Measurements from ENCODE around the gene APOO.

APOO gene

DNA sequence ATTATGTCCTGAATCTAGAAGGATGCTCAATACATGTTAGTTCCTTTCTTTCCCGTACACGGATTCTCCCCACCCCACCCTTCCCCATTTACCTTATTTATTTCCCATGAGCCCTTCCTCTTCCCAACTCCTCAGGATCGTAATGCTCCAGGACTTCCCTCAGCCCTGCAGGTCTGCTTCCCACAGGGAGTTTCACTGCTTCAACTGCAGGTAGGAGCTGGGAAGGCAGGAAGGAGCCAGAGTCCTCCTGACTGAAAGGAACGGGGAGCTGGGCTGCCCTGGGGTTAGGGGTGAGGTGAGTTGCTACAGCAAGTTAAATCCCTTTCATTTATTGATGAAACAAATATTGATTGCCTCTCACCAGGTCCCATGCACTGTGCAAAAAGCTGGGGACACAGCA, 91.6 kb downstream of the APOO start:
- DNase-seq: no peak

DNA sequence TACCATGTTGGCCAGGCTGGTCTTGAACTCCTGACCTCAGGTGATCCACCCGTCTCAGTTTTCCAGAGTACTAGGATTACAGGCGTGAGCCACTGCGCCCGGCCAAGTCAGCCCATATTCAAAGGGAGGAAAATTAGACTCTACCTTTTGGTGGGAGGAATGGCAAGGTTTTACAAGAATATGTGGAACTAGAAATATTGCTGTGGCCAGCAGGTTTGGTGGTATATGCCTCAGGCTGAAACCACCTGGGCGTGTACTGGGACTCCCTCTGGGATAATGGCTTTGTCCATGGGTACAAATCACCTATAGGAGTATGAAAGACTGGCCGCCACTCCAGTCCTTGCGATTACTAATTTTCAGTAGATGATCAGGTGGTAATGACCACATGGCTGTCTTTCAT, 92.4 kb downstream of the APOO start:
- no peak for DNase-seq

DNA sequence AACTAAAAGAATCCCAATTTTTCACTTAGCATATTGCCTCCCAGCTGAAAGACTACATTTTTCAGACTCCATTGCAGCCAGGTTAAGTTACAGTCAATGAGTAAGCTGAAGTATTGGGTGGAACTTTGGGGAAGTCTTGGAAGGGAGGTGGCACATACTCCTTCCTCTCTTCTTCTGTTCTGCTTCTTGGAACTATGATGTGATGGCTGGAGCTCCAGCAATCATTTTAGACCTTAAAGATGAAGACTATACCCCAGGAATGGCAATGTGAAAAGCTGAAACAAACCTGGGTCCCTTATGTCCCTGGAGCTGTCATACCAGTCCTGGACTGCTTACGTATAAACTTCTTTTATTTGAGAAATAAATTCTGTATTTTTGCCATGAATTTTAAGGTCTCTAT, 93.9 kb downstream of the APOO start:
- DNase-seq: no peak

DNA sequence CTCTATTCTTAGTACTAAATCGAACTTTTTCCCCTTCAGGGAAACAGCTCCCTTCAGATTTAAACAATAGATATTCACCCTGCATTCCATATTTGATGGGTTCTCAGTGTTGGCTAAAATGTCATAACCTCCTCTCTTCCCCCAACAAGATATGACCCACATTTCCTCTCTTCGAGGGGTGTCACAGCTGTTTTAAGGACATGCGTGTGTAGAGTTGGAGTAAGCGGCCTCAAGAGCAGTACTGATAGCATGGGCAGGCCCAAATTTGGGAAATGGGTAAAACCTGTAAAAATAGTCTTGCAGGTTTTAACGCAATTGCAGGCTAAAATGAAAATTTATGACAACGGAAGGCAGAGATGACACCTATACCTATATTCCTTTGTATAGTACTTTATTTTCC, 96.1 kb downstream of the APOO start:
- no peak for DNase-seq

DNA sequence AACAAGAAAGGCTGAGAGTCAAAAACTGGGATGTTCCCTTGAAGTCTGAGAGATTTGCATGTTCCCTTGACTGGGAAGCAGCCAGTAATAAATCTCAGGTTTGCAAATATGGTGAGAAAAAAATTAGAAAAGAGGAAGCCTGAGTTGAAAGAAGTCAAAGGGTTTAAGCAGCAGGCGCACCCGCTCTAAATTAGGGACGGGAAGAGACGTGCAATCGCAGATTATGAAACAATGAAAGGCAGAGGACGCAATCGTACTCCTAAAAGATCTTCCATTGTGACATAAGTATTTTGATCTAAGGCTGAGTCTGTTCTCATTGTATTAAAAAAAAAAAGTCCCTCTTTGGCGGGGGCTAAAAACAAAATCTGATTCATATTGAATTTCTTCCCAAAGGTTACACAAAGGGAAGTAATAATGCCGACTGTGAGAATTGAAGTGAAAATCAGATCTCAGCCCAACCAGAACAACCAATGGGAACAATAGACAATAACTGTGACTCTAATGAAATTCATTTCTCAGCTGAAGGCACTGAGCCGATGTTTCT, 96.6 kb downstream of the APOO start:
- DNase-seq: no peak

DNA sequence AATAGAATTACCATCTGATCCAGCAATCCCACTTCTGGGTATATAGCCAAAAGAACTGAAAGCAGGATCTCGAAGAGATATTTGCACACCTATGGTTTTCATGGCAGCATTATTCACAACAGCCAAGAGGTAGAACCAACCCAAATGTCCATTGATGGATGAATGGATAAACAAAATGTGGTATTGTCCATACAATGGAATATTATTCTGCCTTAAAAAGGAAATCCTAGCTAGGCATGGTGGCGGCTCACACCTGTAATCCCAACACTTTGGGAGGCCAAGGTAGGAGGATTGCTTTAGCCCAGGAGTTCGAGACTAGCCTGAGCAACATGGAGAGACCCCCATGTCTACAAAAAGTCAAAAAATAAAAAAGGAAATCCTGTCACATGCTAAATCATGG, 97.5 kb downstream of the APOO start:
- DNase-seq: no peak

DNA sequence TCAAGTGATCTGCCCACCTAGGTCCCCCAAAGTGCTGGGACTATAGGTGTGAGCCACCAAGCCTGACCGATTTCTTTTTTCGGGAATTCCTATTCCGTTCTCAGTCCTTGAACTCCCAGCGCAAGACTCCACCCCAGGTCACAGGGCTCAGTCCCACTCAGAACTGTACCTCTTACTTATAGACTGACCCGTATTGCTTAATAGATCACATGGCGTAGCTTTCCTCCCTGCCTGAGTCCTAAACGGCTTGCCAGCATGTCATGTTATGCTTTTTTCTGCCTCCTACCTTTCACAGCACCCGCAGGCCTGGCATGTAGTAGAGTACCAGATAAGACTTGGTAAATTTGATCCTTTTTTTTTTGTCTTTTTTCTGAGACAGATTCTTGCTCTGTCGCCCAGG, 102.3 kb downstream of the APOO start:
- DNase-seq: no peak

DNA sequence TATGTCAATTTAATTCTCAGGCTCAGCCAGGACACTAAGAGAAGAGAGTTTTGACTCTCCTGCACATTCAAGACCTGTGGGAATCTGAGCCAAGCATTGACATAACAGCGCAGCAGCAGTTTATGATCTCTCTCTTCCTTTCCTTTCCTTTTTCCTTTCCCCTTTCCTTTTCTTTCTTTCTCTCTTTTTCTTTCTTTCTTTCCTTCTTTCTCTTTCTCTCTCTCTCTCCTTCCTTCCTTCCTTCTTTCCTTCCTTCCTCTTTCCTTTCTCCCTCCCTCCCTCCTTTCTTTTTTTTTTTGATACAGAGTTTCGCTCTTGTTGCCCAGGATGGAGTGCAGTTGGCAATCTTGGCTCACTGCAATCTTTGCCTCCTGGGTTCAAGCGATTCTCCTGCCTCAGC, 103.2 kb downstream of the APOO start:
- DNase-seq: no peak

DNA sequence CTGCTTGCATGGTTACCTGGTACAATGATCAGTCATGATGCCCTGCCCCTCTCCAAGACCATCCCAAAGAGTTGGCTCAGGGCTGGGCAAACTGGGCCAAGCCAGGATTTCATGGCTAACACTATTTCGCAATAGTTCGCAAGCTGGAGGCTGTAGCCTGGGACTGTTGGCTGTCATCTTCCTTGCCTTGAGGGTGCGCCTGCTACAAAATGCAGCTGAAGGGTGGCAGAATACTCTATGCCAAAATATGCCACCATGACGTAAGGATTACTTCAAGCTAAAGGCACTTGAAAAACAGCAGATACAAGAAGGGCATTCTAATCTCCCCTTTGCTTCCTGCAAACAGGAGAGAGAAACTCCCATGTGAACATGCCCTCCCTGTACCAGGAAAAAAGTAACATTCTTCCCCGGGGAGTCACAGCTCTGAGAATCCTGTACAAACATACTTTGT, 103.8 kb downstream of the APOO start:
- DNase-seq: no peak

DNA sequence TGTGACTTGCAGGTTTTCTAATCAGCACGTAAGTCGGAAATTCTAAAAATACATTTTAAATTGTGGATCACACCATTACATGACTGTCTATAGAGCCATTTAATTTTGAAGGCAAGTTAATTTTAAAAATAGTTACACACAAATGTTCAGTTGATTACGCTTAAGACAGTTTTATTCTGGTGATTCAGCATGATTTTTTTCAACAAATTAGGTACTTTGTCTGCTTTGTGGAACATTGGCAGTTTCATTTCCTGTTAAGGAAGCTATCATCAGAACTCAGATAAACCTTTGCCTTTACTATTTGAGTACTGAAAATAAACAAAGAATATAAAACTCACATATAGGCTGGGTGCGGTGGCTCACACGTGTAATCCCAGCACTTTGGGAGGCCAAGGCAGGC, 105.3 kb downstream of the APOO start:
- no peak for DNase-seq

DNA sequence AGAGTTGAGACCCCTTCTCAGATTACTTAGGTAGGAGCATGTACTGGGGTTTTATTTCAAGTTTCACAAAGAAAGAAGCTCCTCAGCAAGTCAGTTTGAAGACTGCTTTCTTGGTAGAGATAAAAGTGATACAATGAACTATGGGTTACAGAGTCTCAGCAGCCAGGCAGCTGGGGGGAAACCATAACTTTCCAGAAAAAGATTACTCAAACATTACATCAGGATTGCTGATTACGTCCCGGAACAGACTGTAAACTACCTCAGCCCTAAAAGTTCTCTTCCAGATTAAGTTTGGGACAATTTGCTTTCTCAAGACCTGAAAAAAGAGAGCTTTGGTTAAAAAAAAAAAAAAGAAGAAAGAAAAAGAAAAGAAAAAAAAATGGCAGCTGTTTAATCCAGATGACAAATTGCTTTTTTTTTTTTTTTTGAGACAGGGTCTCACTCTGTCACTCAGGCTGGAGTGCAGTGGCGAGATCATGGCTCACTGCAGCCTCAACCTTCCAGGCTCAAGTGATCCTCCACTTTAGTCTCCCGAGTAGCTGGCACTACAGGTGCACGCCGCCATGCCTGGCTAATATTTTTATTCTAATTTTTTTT, 108.2 kb downstream of the APOO start:
- DNase-seq: no peak

DNA sequence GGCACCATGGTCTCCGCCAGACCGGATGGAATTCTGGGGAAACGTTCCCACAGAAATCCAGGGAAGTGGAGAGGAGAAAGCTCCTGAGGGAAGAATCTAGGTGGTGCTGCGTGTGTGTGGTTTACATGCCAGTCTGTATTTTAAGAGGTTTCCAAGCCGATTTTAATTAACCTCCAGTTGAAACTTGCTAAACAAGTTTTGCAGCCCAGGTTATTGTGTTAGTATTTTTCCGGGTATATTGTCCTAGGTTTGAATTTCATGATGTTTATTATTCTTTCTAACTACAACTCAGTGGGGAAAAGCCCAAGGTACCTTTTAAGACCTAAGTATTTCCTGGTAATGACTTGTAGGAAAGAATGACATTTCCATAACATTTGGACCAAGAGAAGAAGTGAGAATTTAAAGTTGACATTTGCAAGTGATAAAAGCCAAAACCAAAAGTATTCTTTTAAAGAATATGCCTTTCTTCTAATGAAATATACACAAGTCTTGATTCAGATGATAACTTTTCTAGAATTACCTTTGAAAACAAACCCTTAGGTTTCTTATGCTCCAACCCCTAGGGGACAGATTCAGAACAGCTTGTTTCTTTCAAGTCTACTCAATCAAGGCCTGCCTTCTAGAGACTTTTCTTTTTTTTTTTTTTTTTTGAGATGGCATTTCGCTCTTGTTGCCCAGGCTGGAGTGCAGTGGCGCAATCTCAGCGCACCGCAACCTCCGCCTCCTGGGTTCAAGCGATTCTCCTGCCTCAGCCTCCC, 110.2 kb downstream of the APOO start:
- DNase-seq: no peak

DNA sequence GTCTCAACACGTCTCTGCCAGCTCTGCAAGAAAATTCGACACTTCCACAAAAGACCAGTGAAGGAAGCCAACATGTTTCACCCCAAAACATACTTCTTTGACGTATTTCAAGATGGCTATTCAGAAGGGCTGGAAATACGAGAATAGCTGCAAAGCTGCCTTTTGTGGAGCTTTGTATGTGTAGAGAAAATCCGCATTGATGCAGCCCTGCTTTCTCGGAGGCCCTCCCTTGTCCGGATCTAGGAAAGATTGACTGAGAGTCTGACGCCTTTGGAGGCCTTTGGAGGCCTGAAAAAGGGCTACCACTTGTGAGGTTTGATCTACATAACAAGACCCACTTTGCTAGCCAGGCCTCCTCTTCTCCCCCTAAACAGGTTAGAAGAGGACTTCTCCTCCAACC, 112.5 kb downstream of the APOO start:
- no peak for DNase-seq

DNA sequence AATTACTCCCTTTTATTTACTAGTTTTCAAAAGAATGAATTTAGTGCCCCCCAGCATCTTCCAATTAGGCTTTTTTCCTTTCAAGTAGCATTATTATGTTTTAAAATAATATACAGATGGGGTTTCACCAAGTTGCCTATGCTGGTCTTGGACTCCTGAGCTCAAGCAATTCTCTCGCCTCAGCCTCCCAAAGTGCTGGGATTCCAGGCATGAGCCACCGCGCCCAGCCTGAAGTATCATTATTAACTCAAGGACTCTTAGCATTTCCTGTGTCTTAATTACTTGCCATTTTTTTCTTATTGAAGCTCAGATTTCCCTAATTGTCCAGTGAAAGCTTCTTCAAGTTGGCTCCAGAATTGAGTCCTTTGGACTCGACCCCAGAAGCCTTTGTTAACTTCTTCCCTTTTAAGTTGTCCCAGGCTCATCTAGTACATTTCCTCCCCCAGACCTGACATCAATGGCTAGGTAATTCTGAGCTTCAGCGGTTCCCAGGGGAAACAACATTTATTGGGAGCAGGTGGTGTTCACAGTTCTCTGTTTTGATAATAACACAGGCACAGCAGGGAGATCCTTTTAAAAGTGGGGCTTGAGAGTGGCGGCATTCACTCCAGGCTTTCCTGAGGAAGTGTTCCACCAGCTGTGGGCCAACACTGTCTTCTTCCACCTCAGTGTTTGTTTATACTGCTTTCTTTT, 114.7 kb downstream of the APOO start:
- DNase-seq: no peak

DNA sequence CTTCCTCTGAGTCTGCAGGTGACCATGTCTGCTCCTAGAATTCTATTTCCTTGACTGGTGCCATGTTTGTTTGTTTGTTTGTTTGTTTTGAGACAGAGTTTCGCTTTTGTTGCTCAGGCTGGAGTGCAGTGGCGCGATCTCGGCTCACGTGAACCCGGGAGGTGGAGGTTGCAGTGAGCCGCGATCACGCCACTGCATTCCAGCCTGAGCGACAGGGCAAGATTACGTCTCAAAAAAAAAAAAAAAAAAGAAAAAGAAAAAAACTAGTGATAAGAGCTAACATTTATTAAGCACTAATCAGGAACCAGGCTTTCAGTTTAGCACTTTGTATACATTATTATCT, 117.6 kb downstream of the APOO start:
- DNase-seq: no peak

DNA sequence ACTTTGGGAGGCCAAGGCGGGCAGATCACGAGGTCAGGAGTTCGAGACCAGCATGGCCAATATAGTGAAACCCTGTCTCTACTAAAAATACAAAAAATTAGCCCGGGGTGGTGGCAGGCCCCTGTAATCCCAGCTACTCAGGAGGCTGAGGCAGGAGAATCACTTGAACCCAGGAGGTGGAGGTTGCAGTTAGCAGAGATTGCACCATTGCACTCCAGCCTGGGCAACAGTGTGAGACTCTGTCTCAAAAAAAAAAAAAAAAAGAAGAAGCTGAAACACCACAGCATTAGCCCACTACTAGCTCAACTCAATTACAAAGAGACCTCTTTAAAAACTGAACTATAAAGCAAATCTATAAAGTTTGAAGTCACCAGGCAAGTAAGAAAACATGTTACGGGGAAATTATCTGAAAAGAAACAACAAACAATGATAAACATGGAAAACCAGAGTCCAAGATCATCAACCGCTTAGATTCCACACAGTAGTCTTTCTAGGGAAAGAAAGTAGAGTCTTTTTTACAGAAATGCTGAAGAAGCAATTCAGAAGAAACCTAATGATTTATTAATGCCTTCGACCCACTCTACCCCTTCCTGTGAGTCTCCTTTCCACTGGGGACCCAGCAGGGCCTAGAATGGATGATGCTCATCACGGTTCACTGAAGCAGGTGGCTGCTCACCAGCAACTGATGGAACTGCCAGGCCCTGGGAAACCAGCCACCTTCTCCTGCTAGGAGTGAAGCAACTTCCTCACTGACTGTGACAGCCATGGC, 118.2 kb downstream of the APOO start:
- DNase-seq: no peak

DNA sequence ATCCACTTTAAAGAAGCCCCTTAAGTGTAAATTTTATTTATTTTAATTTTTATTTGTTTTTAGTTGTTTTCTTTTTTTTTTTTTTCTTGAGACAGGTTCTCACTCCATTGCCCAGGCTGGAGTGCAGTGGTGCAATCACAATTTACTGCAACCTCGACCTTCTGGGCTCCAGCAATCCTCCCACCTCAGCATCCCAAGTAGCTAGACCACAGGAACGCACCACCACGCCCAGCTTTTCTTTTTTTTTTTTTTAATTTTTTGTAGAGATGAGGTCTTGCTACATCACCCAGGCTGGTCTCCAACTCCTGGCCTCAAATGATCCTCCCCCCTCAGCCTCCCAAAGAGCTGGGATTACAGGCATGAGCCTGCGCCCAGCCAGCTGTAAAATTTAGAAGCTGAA, 118.8 kb downstream of the APOO start:
- no peak for DNase-seq

DNA sequence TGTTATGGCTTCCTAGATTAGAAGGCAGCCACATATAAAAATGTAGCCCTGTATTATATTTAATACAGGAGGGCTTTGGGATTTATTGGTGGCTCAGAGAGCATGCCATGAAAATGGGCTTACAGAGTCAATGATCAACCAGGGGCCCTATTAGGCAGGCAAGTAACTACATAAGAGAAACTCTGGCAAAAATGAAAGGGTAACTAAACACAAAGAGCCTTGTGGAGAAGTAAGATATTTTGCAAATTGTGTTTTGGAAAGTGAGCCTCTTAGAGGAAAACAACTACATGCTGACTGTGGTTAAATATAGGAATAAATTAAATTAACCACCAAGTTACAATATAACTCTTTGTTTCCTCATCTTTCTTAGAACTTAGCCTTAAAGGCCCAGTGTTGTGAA, 119.2 kb downstream of the APOO start:
- no peak for DNase-seq

DNA sequence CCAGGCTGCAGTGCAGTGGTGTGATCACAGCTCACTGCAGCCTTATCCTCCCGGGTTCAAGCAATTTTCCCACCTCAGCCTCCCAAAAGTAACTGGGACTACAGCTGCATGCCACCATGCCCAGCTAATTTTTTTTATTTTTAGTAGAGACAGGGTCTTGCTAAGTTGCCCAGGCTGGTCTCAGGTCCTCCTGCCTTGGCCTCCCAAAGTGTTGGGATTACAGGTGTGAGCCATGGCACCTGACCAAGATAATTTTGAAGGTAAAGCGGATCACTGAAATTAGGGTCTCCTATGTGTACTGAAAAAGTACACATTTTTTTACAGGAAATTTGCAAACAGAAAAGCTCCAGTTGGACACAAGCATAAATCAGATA, 120.0 kb downstream of the APOO start:
- DNase-seq: no peak

DNA sequence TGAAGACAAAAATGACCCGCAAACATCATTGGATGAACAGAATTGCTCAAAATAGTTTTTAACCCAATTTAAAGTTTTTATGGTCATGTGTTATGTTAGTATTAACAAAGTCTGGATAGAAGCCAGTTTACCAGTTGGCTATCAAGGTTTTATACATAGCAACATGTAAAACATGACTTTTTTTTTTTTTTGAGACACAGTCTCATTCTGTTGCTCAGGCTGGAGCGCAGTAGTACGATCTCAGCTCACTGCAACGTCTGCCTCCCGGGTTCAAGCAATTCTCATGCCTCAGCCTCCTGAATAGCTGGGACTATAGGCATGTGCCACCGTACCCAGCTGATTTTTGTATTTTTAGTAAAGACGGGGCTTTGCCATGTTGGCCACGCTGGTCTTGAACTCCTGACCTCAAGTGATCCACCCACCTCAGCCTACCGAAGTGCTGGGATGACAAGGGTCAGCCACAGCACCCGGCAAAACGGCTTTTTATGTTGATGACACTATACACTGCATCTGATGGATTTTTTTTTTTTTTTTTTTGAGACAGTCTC, 121.4 kb downstream of the APOO start:
- no peak for DNase-seq

DNA sequence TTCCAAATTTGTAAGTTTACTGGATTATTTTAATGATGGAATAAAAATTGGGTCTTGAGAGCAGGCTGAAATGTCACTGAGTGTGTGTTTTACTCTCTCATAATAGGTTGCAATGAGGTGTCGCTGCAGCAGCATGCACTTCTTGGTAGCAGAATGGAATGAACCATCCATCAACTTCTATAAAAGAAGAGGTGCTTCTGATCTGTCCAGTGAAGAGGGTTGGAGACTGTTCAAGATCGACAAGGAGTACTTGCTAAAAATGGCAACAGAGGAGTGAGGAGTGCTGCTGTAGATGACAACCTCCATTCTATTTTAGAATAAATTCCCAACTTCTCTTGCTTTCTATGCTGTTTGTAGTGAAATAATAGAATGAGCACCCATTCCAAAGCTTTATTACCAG, 122.2 kb downstream of the APOO start:
- DNase-seq: no peak

DNA sequence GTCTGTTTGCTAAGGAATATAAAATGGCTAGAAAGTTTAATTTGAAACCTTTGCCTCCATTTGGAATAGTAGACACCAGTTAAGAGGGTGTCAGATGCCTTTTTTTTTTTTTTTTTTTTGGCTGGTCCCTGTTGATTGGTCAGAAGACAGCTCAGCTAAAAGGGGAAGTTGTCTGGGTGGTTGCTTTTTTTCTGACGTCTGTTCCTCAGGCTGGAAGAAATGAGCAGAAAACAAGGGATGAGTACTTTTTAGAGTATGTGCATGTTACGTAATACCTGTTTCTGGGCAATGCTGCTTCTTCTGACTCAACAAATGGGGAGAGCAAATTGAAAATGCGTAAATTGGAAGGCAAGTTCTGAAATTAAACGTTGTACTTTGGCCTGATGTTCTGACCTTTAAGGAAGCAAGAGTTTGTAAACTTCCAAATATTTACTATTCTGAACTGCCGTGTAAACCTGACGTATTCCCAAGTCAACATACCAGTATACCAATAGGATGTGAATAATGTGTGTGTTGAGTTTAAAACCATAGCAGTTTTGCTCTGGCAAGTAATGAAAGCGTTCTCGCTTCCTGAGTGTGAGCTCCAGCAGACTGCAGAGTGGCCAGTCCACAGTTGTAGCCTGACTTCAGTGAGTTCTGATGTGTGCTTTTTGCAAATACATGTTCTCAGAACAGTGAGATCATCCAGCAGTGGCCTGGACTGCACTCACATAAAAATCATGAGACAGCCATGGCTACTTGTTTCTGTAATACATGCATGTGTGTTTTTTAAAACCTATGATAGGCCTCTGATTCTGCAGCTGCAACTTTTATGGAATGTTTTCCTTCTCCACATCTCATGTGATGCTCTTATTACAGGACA, 123.0 kb downstream of the APOO start:
- DNase-seq: peak; percentile 73

All from fibroblast of skin of abdomen (primary cell).